ENCODE results near the gene NRAP. TPM values are rescaled to one million over a fixed set of nuclear protein-coding genes. Genes with fewer than 3 reads are reported as not detected.

The NRAP gene
- total and polyA plus RNA-seq, 2 experiments from 2014 or later, result 0.04 TPM; not detected in 1

DNA sequence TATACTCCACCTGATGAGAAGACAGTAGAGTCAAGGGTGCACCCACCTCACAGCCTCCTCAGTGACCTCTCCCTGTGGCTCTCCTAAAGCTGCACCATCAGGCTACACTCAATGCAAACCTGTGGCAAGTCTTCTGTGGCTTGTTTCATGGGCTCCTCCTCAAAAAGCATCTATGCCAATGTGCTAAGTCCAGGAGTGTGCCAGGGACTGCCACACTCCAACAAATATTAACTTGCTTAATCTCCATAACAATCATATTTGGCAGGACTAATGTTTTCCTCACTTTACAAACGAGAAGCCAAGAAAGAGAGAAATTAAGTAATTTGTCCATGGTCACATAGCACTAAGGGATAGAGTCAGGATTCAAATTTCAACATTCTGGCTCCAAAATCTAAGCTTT, 11.9 kb downstream of the NRAP start:
- H2AFZ ChIP-seq, result no peak overlapping the region
- H3K36me3 ChIP-seq (replicated peaks; ENCODE audit: insufficient read depth, low read depth), result no peaks in the 10 kb centered on the region
- TF ChIP-seq EZH2 (IDR thresholded peaks at IDR 0.05; ENCODE audit: borderline replicate concordance), result no peak
- no peak overlapping the region for H3K4me3 ChIP-seq
- 58% methylated on average over 1 of the region's 1 CpG for WGBS (ENCODE audit: low lambda C conversion rate, missing lambda C conversion rate)
- H3K27ac ChIP-seq, result no peak overlapping the region
- no peaks in the 10 kb centered on the region for H3K9me2 ChIP-seq (replicated peaks; ENCODE audit: insufficient read depth)
- no peak overlapping the region for H3K4me2 ChIP-seq
- H3K27me3 ChIP-seq, result no peaks in the 10 kb centered on the region
- H3K9me3 ChIP-seq (ENCODE audit: low read depth), result no peaks in the 10 kb centered on the region
- H3K4me1 ChIP-seq (ENCODE audit: insufficient read depth), result no peaks in the 10 kb centered on the region
- H4K20me1 ChIP-seq (ENCODE audit: insufficient read depth, poor library complexity, severe bottlenecking), result no peaks in the 10 kb centered on the region
- no peaks in the 10 kb centered on the region for H3K79me2 ChIP-seq
- DNase-seq (ENCODE audit: low spot score), result no peak

DNA sequence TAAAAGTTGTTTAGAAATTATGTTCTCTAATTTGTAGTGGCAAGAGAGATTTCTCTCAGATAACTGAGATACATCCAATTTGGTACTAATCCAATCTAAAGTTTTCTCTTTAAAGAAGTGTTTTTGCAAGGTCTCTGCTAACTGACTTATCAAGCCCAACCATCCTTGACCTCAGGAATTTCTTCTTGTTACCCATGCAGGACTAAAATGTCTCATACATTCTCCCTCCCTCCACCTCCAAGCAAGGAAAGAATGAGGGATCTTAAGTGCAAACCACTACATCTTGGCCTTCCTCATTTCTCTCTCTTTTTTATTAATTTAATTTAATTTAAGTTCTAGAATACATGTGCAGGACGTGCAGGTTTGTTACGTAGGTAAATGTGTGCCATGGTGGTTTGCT, 12.8 kb downstream of the NRAP start:
- no peaks in the 10 kb centered on the region for H3K79me2 ChIP-seq
- no peaks in the 10 kb centered on the region for H3K9me3 ChIP-seq (ENCODE audit: low read depth)
- TF ChIP-seq EZH2phosphoT487 (IDR thresholded peaks at IDR 0.05; ENCODE audit: low read depth, severe bottlenecking, unreplicated experiment), result no peak
- TF ChIP-seq, protein P1, sequence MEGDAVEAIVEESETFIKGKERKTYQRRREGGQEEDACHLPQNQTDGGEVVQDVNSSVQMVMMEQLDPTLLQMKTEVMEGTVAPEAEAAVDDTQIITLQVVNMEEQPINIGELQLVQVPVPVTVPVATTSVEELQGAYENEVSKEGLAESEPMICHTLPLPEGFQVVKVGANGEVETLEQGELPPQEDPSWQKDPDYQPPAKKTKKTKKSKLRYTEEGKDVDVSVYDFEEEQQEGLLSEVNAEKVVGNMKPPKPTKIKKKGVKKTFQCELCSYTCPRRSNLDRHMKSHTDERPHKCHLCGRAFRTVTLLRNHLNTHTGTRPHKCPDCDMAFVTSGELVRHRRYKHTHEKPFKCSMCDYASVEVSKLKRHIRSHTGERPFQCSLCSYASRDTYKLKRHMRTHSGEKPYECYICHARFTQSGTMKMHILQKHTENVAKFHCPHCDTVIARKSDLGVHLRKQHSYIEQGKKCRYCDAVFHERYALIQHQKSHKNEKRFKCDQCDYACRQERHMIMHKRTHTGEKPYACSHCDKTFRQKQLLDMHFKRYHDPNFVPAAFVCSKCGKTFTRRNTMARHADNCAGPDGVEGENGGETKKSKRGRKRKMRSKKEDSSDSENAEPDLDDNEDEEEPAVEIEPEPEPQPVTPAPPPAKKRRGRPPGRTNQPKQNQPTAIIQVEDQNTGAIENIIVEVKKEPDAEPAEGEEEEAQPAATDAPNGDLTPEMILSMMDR (IDR thresholded peaks at IDR 0.05; ENCODE audit: poor library complexity), result no peak
- no peak for TF ChIP-seq EZH2 (IDR thresholded peaks at IDR 0.05; ENCODE audit: borderline replicate concordance)
- H3K4me3 ChIP-seq, result no peak overlapping the region
- H4K20me1 ChIP-seq (ENCODE audit: insufficient read depth, poor library complexity, severe bottlenecking), result no peaks in the 10 kb centered on the region
- H2AFZ ChIP-seq, result no peak overlapping the region
- H3K9me2 ChIP-seq (replicated peaks; ENCODE audit: insufficient read depth), result no peaks in the 10 kb centered on the region
- no peak overlapping the region for H3K4me2 ChIP-seq
- H3K36me3 ChIP-seq (replicated peaks; ENCODE audit: insufficient read depth, low read depth), result no peaks in the 10 kb centered on the region
- no peaks in the 10 kb centered on the region for H3K27me3 ChIP-seq
- H3K4me1 ChIP-seq (ENCODE audit: insufficient read depth), result no peaks in the 10 kb centered on the region
- WGBS (ENCODE audit: low lambda C conversion rate, missing lambda C conversion rate), result 84% methylated on average over 2 of the region's 2 CpGs
- no peak for DNase-seq (ENCODE audit: low spot score)
- no peak overlapping the region for H3K27ac ChIP-seq

DNA sequence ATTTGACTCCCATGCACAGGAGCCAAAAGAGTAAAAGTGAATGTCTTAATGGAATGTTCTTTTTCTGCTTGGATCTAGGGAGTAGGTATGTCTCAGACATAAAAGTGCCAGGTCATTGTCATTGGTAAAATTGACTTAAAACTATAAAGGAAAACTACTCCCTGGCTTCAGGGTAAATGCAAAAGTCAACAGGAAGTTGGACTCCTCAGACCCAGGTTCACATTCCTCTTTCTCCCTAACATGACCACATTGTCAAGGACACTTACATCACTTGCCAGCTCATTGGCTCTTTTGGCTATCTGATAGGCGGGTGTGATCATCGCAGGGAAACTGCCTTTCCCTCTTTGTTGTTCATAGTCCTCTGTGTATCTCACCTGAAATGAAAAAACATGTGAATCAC, 13.7 kb downstream of the NRAP start:
- Histone ChIP-seq H4K20me1 (ENCODE audit: insufficient read depth, poor library complexity, severe bottlenecking) (no peaks in the 10 kb centered on the region), H3K79me2 (no peaks in the 10 kb centered on the region), H3K27ac (no peak overlapping the region)

DNA sequence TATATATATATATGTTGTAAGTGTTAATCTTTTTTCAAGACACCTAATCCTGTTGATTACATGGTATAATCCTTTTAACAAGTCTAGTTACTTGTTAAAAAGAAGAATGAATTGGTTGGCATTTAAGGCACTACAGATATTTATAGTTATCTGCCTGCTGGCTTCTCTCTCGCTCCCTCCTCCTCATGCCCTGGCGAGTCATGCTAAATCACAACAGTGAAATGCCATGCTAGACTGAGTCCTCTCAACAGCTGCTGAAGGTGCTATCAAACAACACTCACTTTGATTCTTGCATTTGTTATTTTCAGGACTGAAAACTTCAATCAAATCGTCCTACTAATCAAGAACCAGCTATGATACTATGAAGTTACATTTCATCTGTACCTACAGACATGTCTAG, 15.4 kb downstream of the NRAP start:
- Histone ChIP-seq H4K20me1 (ENCODE audit: insufficient read depth, poor library complexity, severe bottlenecking) (no peaks in the 10 kb centered on the region), H3K4me2 (no peak overlapping the region), H3K9me3 (ENCODE audit: low read depth) (no peaks in the 10 kb centered on the region), H3K36me3 (replicated peaks; ENCODE audit: insufficient read depth, low read depth) (no peaks in the 10 kb centered on the region), H3K9me2 (replicated peaks; ENCODE audit: insufficient read depth) (no peaks in the 10 kb centered on the region), H2AFZ (no peak overlapping the region), H3K27ac (no peak overlapping the region), H3K4me3 (no peak overlapping the region), H3K27me3 (no peaks in the 10 kb centered on the region), H3K79me2 (no peaks in the 10 kb centered on the region), H3K4me1 (ENCODE audit: insufficient read depth) (no peaks in the 10 kb centered on the region)
- no peak for DNase-seq (ENCODE audit: low spot score)
- 79% methylated on average over 3 of the region's 3 CpGs for WGBS (ENCODE audit: low lambda C conversion rate, missing lambda C conversion rate)
- TF ChIP-seq, protein P1 (IDR thresholded peaks at IDR 0.05; ENCODE audit: poor library complexity), result no peak
- TF ChIP-seq EZH2phosphoT487 (IDR thresholded peaks at IDR 0.05; ENCODE audit: low read depth, severe bottlenecking, unreplicated experiment) (no peak), EZH2 (IDR thresholded peaks at IDR 0.05; ENCODE audit: borderline replicate concordance) (no peak)

More for the DNA sequence above, 13.7 kb downstream of the NRAP start:
- no peak for TF ChIP-seq EZH2 (IDR thresholded peaks at IDR 0.05; ENCODE audit: borderline replicate concordance)
- TF ChIP-seq, protein P1 (IDR thresholded peaks at IDR 0.05; ENCODE audit: poor library complexity), result no peak
- no peak for TF ChIP-seq EZH2phosphoT487 (IDR thresholded peaks at IDR 0.05; ENCODE audit: low read depth, severe bottlenecking, unreplicated experiment)
- no peaks in the 10 kb centered on the region for H3K36me3 ChIP-seq (replicated peaks; ENCODE audit: insufficient read depth, low read depth)
- no peak overlapping the region for H2AFZ ChIP-seq
- H3K4me2 ChIP-seq, result no peak overlapping the region
- WGBS (ENCODE audit: low lambda C conversion rate, missing lambda C conversion rate), result 96% methylated on average over 2 of the region's 2 CpGs
- H3K4me1 ChIP-seq (ENCODE audit: insufficient read depth), result no peaks in the 10 kb centered on the region
- H3K4me3 ChIP-seq, result no peak overlapping the region
- no peak for DNase-seq (ENCODE audit: low spot score)
- H3K9me3 ChIP-seq (ENCODE audit: low read depth), result no peaks in the 10 kb centered on the region
- H3K27me3 ChIP-seq, result no peaks in the 10 kb centered on the region
- no peaks in the 10 kb centered on the region for H3K9me2 ChIP-seq (replicated peaks; ENCODE audit: insufficient read depth)

Measured in hepatocyte (in vitro differentiated cells).